T-helper 1 cell treated with Interleukin-12 subunit alpha and Interleukin-12 subunit beta and Interleukin-4 antibody, amounts not matched to agents 30 ng/mL and 1 ng/mL, for 36 hours (primary cell): ENCODE results near the gene KRT15. TPM values are rescaled to one million over a fixed set of nuclear protein-coding genes. Genes with fewer than 3 reads are reported as not detected.

ENCODE experiments used
- intact Hi-C: fragments of 100-400 bp; cut with micrococcal nuclease; formaldehyde crosslinking; loops from one replicate; pipeline ENCODE4 v1.15.1; 2024
- total RNA-seq: library from RNA; stranded (reverse); gene quantifications from 2 replicates; pipeline ENCODE4 v1.2.3, GENCODE V29; 2022

Gene KRT15
- not detected in 2 replicates for total RNA-seq

DNA sequence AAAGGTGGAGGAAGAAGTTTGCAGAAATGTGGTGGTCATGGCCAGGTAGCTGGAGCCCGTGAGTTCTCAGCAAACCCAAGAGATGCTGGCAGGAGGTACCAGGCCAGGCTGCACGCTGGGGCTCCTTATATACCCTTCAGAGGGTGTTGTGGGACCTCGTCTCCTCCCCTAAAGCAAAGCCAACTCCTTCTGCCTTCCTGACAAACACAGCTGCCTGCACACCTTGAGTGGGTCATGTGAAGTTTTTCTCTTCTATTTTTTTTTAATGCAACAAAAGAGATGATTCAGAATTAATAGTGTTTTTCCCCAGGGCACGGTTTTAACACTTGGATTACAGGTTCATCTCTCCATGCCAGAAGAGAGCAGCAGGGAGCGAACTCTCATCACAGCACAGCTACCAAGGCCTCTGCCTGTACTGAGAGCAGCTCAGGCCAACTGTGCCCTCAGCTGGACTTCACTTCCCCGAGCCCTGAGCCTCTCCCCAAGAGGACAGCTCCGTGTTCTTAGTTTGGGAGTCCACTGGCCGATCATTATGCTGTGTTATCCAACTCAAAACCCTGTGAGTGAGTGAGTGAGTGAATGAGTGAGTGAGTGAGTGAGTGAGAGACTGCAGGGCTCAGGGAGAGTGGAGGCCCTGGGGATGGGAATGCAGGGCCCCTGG, at the start of gene KRT15:
Gene KRT15 (minus strand): TSS at position 102 of the 661 bp plus-strand sequence. CDS start 63 bp downstream, at position 39.
- intact Hi-C loops, result no loop called here

- intact Hi-C loops, result no loop called here
Observed at GRCh38 chr17:41567317-41567716, 48.6 kb upstream of the KRT15 start.

DNA sequence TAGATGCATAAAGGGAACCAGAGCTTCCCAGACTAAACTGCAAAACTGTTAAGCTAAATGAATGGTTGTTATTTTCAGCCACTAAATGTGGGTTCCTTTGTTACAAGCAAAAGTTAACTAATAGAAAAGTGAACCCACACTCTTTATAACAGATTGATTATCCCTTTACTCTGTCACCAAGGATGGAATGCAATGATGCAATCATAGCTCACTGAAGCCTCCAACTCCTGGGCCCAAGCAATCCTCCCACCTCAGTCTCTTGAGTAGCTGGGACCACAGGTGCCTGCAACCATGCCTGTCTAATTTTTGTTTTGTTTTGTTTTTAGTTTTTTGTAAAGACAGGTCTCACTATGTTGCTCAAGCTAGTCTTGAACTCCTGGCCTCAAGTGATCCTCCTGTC, 46.6 kb upstream of the KRT15 start:
- intact Hi-C loops, result no loop called here

- intact Hi-C loops, result no loop called here
Observed at GRCh38 chr17:41563607-41564170, 45.0 kb upstream of the KRT15 start.

DNA sequence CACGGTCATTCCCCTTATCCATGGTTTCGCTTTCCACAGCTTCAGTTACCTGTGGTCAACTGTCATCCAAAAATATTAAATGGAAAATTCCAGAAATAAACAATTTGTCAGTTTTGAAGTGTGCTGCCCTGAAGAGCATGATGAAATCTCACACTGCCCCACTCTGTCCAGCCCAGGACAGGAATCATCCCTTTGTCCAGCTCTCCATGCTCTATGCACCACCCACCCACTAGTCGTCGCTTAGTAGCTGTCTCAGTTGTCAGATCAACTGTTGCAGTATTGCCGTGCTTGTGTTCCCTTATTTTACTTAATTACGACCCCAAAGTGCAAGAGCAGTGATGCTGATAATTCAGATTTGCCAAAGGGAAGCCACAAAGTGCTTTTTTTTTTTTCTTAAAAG, 42.9 kb upstream of the KRT15 start:
- intact Hi-C loops, result no loop called here

- intact Hi-C loops, result no loop called here
Observed at GRCh38 chr17:41559548-41559947, 40.9 kb upstream of the KRT15 start.

DNA sequence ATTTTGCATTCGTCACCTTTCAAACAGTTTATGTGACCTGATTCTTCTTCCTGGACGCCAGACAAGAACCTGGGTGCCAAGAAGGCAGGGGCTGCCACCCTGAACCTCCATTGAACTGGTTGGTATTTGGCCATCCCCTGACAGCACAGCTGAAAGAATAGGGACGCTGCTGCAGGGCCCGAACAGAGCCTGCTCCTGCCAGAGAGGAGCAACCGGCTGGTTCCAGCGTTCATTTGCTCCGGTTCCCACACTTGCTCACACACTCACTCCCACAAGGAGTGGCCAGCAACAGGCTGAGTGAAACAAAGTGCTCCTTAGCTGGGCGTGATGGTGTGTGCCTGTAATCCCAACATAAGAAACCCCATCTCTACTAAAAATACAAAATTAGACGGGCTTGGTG, 38.2 kb upstream of the KRT15 start:
- intact Hi-C loops, result no loop called here

DNA sequence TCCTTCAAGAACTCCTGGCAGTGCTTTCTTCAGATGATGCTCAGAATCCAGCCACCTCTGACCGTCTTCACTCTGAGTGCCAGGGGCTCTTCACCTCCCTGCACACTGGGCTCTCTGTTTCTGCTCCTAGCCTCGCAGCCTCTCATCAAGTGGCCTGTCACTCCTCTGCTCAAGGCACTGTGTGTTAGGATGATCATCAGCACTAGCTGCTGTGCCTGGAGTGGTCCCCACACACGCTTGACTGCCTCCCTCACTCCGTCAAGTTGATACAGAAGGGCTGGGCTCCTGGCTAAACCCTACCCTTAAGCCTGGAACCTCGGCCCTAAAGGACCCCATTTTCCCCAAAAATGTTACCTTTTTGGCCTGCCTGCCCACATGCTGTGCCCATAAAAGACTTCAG, 37.6 kb upstream of the KRT15 start:
- intact Hi-C loops, result no loop called here

DNA sequence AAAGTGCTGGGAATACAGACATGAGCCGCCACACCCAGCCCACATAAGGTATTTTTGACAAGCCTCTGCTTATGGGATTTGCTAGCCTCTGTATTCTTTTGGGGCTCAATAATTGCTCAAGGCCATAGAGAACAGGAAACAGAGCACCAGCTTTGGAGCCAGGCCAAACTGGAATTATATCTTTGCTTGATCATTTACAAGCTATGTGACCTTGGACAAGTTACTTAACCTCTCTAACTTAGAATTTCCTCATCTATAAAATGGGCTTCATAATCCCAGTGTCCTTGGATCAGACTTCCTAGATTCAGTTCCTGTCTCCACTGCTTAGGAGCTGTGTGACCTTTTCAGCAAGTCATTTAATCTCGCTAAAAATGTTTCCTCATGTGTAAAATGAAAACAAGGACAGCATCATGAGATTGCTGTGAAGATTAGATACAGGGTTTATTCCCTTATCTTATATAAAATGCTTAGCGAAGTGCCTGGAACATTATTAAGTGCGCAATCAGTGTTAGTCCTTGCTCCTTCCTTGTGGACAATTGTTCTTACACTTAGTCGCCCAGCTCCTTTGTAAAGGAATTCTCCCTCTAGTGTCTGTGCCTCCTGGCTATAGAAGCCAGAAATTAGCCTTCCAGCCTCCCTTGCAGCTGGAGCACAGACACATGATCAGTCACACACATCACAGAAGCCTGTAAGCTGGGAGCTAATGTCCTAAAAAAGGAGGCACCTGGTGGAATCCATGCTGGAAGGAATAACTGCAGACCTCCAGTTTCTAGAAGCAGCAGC, 36.6 kb upstream of the KRT15 start:
- intact Hi-C loops, result no loop called here

GRCh38 chr17:41553987-41554680, 35.4 kb upstream of the KRT15 start:
- intact Hi-C loops, result no loop called here

GRCh38 chr17:41553176-41553575, 34.5 kb upstream of the KRT15 start:
- intact Hi-C loops, result no loop called here

DNA sequence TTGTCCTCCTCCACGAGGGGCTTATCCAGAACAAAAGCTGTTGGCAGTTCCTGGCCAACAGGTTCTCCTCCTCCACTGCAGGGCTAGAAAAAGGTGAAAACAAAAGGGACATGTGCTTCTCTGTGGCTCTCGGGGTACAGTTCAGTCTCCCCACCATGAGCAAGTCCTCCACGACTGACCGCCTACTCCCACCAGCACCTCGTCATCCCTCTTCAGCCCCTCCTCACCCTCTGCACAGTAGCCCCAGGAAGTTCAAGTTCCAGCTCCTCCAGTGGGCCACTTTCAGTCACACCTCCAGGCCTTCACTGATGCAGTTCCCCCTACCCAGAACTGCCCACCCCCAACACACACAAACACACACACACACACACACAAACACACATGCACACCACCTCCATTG, 33.8 kb upstream of the KRT15 start:
- intact Hi-C loops, result no loop called here

DNA sequence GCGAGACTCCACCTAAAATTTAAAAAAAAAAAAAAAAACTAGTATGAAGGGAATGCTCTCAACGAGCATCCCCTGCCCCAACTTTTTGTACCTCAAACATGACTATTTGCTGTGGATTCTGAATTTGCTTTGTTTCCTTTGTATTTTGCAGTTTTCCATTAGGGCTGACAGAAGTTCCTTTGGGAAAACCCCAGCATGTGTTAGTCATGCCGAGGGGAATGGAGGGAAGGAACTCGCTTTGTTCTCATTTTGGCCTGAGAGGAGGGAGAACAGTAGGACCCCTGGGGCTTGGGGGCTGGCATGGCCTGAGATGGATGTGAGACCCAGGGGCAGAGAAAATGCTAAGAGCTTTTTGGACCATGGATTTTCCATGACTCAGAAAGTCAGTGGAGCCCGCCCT, 32.7 kb upstream of the KRT15 start:
- intact Hi-C loops, result no loop called here

DNA sequence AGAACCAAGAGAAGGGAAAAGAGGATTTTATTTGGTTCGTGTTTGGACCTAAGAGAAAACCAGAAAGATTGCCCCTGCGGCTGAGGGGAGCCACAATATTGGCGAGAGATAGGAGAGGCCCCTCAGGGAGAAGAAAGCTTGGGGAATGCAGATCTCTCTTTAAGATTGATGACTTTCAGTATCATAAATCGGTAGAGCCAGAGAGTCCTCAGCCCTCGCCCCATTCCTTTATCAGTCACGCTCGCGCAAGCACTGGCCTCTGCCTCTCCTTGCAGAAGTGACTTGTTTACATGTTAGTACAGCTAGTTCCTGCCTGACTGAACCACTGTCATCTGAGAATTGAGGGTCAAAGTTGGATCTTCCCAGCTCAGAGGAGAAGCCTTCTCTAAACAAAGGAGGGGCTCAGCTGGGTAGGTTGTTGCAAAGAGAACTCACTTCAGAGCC, 30.9 kb upstream of the KRT15 start:
- intact Hi-C loops, result loop anchor here (1.0 to 2.0 kb wide), 7 partner anchors 30 to 747 kb away; no protein-coding TSS in a partner anchor

DNA sequence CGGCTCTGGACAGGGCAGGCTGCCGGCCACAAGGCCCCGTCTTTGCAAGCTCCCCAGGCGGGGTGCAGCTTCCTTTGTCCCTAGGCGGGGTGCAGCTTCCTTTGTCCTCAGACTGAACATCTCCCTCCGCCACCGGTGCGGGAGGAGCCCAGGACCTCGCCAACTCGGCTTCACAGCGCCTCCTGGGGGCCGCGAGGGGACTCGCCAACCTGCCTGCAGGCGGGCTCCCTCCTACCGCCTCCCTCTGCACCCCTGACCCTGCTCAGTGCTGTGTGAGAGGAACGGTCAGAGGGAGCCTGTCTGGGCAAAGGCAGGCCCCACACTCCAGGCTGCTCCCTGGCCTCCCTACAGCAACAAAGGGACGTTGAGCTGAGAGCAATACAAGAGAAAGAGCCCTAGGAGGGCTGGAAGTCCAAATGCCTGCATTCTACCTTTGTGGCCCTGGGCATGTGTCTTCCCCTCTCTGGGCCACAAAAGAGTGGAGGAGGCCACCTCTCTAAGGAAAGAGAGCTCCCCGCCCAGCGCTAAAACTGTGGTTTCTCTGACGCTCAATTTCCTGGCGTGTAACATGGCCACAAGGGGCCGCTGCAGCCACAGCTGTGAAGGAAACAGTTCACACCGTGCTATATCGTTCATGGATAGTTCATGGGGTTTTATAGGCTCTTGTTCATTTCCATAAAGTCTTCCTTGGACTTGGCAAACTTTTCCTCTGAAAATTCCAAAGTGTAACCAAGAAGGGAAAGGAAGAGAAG, 30.3 kb upstream of the KRT15 start:
- intact Hi-C loops, result loop anchor here (1.0 to 2.0 kb wide), 8 partner anchors 30 to 746 kb away; no protein-coding TSS in a partner anchor

DNA sequence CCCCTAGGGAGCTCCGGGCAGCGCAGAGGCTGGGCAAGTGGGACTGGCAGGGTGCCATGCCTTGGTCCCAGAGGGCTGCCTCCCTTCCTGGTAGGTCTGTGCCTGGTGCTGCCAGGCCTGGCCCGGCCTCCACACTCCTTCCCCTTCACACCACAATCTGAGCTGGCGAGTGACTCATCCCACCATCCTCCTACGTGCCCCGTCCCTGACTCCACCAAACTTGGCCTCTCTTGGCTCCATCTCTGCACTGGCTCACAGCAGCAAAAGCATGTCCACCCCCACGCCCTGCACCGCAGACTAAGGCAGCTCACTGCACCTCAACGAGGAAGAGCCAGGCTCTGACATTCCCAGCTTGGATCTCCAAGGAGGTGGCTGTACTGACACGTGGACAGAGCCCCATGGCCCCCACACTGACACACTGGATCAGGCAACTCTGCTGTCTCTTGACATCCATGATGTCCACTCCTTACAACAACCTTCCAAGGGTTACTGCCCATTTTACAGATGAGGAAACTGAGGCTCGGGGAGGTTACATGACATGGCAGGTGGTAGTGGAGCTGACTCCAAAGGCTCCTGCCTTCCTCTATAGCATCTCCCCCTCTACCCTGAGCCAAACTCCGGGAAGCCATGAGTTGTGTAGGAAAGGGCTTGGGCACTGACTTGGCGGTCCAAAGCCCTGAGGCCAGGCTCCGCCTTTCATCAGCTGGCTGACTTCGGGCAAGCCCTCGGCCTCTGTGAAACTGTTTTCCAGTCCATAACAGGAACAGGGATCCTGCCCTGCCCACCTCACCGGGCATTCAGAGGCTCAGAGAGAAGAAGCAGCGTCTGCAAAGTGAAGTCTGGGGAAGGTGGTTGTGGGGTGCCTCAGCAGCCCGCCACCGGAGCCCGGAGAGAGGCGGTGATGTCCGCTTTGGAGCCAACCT, 29.5 kb upstream of the KRT15 start:
- intact Hi-C loops, result loop anchor here (1.0 to 2.0 kb wide), 2 partner anchors 639 to 745 kb away; no protein-coding TSS in a partner anchor

DNA sequence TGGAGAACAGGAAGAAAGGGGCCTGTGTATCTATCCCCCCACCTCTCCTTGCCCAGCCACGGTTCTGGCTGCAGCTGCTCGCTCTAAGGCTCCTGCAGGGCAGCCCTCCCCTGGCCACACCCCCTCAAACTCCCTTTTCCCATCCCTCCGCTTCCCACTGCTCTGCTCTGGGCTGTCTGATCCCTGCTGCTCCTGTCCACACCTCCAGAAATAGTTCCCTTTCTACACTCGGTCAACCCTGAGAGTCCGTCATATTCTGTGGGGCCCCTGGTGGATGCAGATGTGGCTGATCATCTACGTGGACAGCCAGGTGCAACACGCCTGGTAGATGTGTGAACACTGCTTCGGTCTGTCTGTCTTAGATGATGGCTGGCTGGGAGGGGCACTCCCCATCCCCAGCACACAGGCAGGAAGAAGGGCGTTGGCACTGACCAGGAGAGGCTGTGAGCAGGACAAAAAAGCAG, 28.7 kb upstream of the KRT15 start:
- intact Hi-C loops, result no loop called here

DNA sequence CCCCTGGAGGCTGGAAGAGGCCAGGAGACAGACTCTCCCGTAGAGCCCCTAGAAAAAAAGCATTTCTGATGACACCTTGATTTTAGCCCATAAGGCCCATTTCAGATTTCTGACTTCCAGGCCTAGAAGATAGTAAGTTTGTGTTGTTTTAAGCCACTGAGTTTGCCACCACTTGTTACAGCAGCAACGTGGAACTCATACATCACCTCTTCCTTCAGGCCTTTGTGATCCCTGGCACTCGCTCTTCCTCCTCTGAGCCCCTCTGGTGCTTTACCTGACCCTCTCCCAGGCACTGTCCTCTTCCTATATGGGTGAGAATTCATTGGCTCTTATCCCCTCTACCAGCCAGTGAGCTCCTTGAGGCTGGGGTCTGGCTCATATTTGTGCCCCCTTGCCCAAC, 28.1 kb upstream of the KRT15 start:
- intact Hi-C loops, result no loop called here

DNA sequence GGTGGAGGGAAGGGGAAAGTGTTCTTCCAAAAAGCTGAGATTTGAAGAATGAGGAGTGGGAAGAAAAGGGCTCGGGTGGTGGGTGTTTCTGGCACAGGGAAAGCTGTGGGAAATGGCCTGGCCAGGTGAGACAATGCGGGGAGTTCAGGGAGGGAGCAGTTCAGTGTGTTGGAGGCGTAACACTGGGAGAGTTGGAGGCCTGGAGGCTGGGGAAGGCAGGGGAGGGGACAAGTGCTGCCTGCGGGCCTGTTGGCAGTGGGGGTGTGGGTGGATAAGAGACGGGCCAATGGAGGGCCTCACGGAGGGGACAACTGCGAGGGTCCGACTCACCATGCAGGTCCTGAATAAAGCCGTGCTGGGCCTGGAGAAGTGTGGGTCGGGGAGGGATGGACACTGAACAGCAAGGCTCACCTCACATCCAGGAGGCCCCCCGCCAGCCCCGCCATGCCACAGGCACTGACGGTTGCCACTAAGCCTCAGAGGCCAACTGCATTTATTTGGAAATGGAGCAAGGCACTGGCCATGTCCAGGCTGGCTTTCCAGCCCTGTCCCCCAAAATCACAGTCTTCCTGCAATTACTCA, 27.2 kb upstream of the KRT15 start:
- intact Hi-C loops, result no loop called here
